ENCODE measurements around the gene KLK13.

Gene KLK13

GRCh38 chr19:51009061-51009891 lies 55.6 kb downstream of the KLK13 start:
- no peak for DNase-seq (ENCODE audit: extremely low read depth, low read depth)
- no peak for TF ChIP-seq CTCF (IDR thresholded peaks at IDR 0.05; ENCODE audit: low read depth, low read length, missing control alignments)
- no peak overlapping the region for H3K4me3 ChIP-seq (replicated peaks; ENCODE audit: low read depth, low read length)

GRCh38 chr19:51007488-51007887 lies 57.4 kb downstream of the KLK13 start:
- H3K4me3 ChIP-seq (replicated peaks; ENCODE audit: low read depth, low read length), result no peak overlapping the region
- DNase-seq (ENCODE audit: extremely low read depth, low read depth), result no peak
- no peak for TF ChIP-seq CTCF (IDR thresholded peaks at IDR 0.05; ENCODE audit: low read depth, low read length, missing control alignments)

GRCh38 chr19:51006406-51006805 lies 58.5 kb downstream of the KLK13 start:
- no peak overlapping the region for H3K4me3 ChIP-seq (replicated peaks; ENCODE audit: low read depth, low read length)
- DNase-seq (ENCODE audit: extremely low read depth, low read depth), result no peak
- TF ChIP-seq CTCF (IDR thresholded peaks at IDR 0.05; ENCODE audit: low read depth, low read length, missing control alignments), result no peak
